ENCODE measurements around the gene CLCF1.

Gene CLCF1

DNA sequence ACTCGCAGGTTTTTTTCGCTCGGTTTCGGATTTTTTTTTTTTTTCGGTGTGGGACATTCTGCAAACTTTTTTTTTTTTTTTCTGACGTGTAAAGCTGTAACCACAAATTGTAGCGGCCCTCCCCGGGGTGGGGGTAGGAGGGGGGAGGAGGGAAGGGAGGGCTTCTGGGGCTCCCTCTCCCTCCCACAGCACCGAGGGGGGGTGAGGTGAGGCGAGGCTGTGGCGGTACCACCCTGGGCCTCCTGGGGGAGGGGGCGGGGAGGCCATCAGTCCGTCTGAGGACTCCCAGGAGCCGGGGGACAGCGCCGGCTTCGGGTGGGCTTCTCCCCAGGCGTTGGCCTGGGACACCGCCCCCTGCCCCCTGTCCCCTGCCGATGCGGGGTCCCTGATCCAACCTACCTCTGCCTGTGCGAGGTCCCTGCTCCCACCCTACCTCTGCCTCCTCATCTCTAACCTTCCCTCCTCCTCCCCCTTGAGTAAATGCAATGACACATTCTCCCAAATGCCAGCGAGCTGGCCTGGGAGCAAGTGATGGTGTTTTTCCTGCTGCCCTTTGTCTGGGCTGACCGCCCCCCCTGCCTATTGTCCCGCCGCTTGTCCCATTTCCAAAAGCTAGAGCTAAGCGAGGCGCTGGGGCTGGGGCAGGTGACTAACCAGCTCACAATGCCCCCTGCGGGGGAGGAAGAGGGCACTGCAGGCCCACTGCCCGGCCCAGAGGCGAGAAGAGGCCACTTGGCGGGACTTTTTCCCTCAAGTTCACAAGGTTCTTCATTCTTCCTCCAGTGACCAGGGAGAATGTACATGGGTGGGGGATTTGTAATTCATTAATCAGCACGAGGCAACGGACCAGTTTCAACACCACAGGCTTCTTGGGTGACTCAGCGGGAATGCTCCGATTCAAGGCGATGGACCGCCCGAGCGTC lies 511 bp upstream of the CLCF1 start:
- H3K36me3 ChIP-seq (ENCODE audit: control insufficient read depth, insufficient read depth, low read length), result no peaks in the 10 kb centered on the region
- H3K9me3 ChIP-seq (ENCODE audit: control insufficient read depth, low read length), result no peaks in the 10 kb centered on the region
- H3K27ac ChIP-seq (ENCODE audit: insufficient read depth, low read depth, low read length, poor library complexity, severe bottlenecking), result no peak overlapping the region
- H3K27me3 ChIP-seq (ENCODE audit: control insufficient read depth, insufficient read depth, low read length, poor library complexity, severe bottlenecking), result peaks cover 82% of the 10 kb centered on the region
- 1% methylated on average over 36 to 39 of the region's 40 CpGs for WGBS, 2 experiments
- peak overlapping the region; percentile 47 for H3K4me3 ChIP-seq (ENCODE audit: insufficient read depth, low read depth, low read length)
- H3K4me1 ChIP-seq (ENCODE audit: control insufficient read depth, insufficient read depth, low read length), result peaks cover 50% of the 10 kb centered on the region

DNA sequence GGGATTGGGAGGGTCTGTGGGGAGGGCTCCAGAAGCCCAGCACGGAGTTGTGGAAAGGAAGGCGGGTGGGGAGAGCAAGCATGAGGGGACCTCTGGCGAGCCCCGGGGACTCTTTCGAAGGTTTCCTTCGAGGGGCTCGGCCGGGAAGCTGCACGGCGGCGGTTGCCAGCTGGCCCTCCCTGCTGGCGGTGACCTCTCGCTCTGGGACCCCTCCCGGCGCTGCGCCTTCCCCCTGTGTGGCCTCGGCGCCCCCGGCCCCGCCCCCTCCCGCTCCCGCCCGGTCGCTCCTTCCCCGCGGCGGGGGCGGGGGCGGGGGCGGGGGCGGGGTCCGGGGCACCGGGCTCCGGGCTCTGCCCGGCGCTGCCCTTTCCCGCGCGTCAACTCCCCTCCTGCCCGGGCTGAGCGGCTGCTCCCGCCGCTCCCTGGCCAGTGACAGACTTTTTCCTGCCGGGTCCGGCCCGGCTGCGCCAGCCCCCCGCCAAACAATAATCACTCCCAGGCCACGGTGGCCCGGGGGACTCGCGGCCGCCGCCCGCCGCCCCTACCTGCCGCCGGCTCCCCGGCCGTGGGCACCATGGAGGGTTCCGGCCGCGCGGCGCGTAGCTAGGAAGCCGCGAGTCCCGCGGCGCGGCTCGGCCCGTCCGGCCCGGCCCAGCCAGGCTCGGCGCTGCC lies 941 bp downstream of the CLCF1 start:
- peaks cover 50% of the 10 kb centered on the region for H3K4me1 ChIP-seq (ENCODE audit: control insufficient read depth, insufficient read depth, low read length)
- 0% methylated on average over 78 of the region's 78 CpGs for WGBS, 2 experiments
- H3K27ac ChIP-seq (ENCODE audit: insufficient read depth, low read depth, low read length, poor library complexity, severe bottlenecking), result no peak overlapping the region
- peaks cover 78% of the 10 kb centered on the region for H3K27me3 ChIP-seq (ENCODE audit: control insufficient read depth, insufficient read depth, low read length, poor library complexity, severe bottlenecking)
- H3K4me3 ChIP-seq (ENCODE audit: insufficient read depth, low read depth, low read length), result peak overlapping the region; percentile 47
- no peaks in the 10 kb centered on the region for H3K9me3 ChIP-seq (ENCODE audit: control insufficient read depth, low read length)
- H3K36me3 ChIP-seq (ENCODE audit: control insufficient read depth, insufficient read depth, low read length), result no peaks in the 10 kb centered on the region

DNA sequence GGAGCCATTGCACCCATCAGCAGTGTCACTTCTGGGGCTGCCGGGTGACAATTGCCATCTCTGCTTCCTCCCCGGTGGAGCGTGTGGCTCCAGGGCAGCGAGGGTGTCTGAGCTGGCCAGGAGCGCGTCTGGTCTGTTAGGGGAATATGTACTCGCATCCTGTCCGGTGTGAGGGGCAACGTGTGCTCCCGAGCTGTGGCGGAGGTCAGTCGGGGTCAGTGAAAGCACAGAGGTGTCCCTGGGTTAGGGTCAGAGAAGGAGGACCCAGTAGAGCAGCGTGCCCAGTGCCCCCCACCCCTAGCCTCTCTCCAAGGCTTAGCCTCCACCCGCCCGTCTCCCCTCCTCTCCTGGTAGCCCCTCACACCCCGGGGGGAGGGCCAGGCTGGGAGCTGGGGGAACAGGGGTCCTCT lies 1.5 kb downstream of the CLCF1 start:
- Histone ChIP-seq H3K4me1 (ENCODE audit: control insufficient read depth, insufficient read depth, low read length) (peaks cover 49% of the 10 kb centered on the region), H3K27me3 (ENCODE audit: control insufficient read depth, insufficient read depth, low read length, poor library complexity, severe bottlenecking) (peaks cover 72% of the 10 kb centered on the region)
- 8 to 12% methylated on average over 16 of the region's 16 CpGs for WGBS, 2 experiments

DNA sequence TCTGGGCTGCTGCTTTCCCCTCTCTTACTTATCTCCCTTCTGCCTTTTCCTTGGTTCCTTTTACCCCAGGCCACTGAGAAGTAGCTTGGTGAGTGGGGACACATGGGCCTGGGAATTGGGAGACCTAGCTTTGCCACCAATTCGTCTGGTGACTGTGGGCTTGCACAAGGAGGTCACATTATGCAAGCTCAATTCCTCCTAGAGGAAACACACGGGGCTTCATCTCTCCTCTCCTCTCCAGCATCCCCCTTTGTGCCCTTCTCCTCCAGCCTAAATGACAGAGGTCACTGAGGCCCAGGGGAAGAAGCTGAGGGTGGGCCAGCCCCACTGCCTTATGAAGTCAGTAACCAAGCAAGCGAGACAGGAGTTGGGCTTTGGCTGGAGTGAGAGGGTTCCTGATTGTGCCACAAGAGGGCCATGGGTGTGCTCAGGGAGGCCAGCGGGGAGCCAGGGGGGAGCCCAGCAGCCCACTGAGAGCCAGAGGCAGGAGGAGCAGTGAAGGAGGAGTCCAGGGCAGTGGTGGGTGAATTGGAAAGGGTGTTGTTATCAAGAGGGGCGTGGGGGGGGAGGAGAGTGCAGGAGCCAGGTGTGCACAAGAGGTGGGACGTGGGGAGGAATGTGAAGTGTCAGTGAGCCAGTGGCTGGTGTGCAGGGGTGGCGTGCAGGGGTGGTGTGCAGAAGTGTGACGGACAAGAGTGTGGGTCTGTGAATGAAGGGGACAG lies 2.0 kb downstream of the CLCF1 start:
- 46 to 47% methylated on average over 8 of the region's 8 CpGs for WGBS, 2 experiments
- Histone ChIP-seq H3K4me3 (ENCODE audit: insufficient read depth, low read depth, low read length) (no peak overlapping the region), H3K9me3 (ENCODE audit: control insufficient read depth, low read length) (no peaks in the 10 kb centered on the region), H3K27me3 (ENCODE audit: control insufficient read depth, insufficient read depth, low read length, poor library complexity, severe bottlenecking) (peaks cover 67% of the 10 kb centered on the region), H3K36me3 (ENCODE audit: control insufficient read depth, insufficient read depth, low read length) (no peaks in the 10 kb centered on the region), H3K27ac (ENCODE audit: insufficient read depth, low read depth, low read length, poor library complexity, severe bottlenecking) (no peak overlapping the region), H3K4me1 (ENCODE audit: control insufficient read depth, insufficient read depth, low read length) (peaks cover 45% of the 10 kb centered on the region)

More for the DNA sequence above, 1.5 kb downstream of the CLCF1 start:
- H3K36me3 ChIP-seq (ENCODE audit: control insufficient read depth, insufficient read depth, low read length), result no peaks in the 10 kb centered on the region
- peak overlapping the region; percentile 12 for H3K4me3 ChIP-seq (ENCODE audit: insufficient read depth, low read depth, low read length)
- no peak overlapping the region for H3K27ac ChIP-seq (ENCODE audit: insufficient read depth, low read depth, low read length, poor library complexity, severe bottlenecking)
- H3K9me3 ChIP-seq (ENCODE audit: control insufficient read depth, low read length), result no peaks in the 10 kb centered on the region

DNA sequence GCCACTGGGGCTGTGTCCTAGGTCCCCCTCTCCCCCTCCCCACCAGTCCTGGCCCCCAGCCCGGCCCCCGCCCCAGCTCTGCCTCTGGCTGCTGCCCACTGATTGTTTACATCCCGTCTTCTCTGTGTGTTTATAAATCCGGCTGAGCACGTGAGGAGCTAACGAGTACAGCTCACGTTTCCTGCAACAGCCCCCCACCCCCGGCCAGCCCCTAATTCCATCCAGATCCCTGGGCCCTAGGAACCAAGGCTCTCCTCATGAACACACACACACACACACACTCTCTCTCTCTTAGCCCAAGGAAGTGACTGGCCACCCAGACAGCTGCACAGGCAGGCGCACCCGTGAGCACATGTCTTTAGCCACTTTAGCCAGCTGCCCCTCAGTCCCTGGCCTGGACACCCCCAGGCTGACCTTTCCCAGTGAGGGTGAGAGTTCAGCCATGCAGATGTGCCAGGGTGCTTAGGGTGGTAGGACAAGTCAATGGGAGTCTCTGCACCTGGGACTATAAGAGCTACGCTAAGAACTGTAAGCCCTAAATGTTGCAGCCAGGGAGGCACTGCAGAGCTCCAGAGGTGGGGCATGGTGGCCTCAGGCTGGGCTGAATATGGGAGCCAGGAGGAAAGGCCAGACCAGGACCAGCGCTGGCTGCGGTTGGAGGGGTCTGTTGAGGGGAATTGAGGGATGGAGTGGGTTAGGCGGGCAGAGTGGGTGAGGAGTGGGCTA lies 2.9 kb downstream of the CLCF1 start:
- Histone ChIP-seq H3K9me3 (ENCODE audit: control insufficient read depth, low read length) (no peaks in the 10 kb centered on the region), H3K4me1 (ENCODE audit: control insufficient read depth, insufficient read depth, low read length) (peaks cover 45% of the 10 kb centered on the region), H3K27ac (ENCODE audit: insufficient read depth, low read depth, low read length, poor library complexity, severe bottlenecking) (no peak overlapping the region), H3K27me3 (ENCODE audit: control insufficient read depth, insufficient read depth, low read length, poor library complexity, severe bottlenecking) (peaks cover 58% of the 10 kb centered on the region), H3K36me3 (ENCODE audit: control insufficient read depth, insufficient read depth, low read length) (no peaks in the 10 kb centered on the region), H3K4me3 (ENCODE audit: insufficient read depth, low read depth, low read length) (no peak overlapping the region)
- 50 to 55% methylated on average over 14 of the region's 14 CpGs for WGBS, 2 experiments

DNA sequence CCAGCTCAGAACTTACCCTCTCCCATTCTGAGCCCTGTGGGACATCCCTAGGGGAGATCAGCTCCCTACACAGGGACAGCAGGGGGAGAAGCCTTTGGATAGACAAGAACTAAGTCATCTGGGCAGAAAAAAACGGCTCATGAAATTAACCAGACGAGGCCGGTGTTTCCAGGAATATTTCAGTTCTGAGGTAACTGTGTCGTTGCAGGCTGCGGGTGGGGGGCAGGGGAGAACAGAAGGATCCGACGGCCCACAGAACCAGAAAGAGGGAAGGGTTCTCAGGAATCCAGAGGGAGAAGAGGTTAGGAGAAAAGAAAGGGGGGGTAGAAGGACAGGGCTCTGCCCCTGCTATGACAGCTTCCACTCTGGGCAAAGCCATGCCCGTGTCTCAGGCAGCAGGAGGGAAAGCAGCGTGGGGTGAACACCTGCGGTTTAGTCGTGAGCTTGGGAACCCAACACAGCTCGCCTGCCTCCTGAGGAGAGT lies 3.6 kb downstream of the CLCF1 start:
- Histone ChIP-seq H3K9me3 (ENCODE audit: control insufficient read depth, low read length) (no peaks in the 10 kb centered on the region), H3K4me1 (ENCODE audit: control insufficient read depth, insufficient read depth, low read length) (peaks cover 43% of the 10 kb centered on the region), H3K36me3 (ENCODE audit: control insufficient read depth, insufficient read depth, low read length) (no peaks in the 10 kb centered on the region), H3K27me3 (ENCODE audit: control insufficient read depth, insufficient read depth, low read length, poor library complexity, severe bottlenecking) (peaks cover 52% of the 10 kb centered on the region), H3K4me3 (ENCODE audit: insufficient read depth, low read depth, low read length) (no peak overlapping the region), H3K27ac (ENCODE audit: insufficient read depth, low read depth, low read length, poor library complexity, severe bottlenecking) (no peak overlapping the region)
- 62 to 68% methylated on average over 12 of the region's 12 CpGs for WGBS, 2 experiments

DNA sequence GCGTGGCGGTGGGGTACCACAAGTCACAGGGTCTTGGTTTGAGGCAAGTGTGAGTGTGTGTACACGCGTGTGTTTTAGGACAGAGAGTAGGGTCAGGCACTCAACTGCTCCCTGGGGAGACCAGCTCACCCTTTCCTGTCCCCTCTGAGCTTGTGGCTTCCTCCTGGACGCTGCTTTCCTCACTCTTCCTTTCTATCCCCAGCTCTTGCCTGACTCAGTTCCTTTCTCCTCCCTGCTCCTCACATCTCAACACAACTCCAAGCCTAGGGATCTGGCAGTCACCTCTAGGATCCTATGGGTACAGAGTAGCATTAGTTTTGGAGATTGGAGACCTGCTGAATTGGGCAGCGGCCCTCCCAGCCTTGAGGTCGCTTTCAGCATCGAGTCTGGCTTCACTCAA lies 4.1 kb downstream of the CLCF1 start:
- Histone ChIP-seq H3K27me3 (ENCODE audit: control insufficient read depth, insufficient read depth, low read length, poor library complexity, severe bottlenecking) (peaks cover 47% of the 10 kb centered on the region), H3K9me3 (ENCODE audit: control insufficient read depth, low read length) (no peaks in the 10 kb centered on the region), H3K4me3 (ENCODE audit: insufficient read depth, low read depth, low read length) (no peak overlapping the region), H3K36me3 (ENCODE audit: control insufficient read depth, insufficient read depth, low read length) (no peaks in the 10 kb centered on the region), H3K4me1 (ENCODE audit: control insufficient read depth, insufficient read depth, low read length) (peaks cover 37% of the 10 kb centered on the region), H3K27ac (ENCODE audit: insufficient read depth, low read depth, low read length, poor library complexity, severe bottlenecking) (no peak overlapping the region)
- WGBS, 2 experiments, result 93 to 96% methylated on average over 8 of the region's 8 CpGs

DNA sequence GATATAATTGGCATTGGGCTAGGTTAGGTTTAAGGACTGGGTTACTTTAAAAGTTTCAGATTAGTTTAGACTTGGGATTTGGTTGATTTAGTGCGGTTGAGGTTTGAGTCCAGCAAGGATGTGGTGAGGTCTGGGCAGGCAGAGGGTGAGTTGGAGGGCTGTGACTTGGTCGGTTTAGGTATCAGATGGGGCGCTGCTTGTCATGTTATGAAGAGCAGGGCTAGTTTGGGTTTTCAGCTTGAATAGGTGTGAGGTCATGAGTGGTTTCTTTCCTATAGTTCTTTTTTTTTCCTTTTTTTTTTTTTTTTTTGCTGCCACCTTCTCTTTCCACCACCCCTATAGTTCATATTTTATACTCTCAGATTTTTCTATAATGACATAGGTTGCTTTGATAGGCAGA lies 4.8 kb downstream of the CLCF1 start:
- no peak overlapping the region for H3K27ac ChIP-seq (ENCODE audit: insufficient read depth, low read depth, low read length, poor library complexity, severe bottlenecking)
- H3K36me3 ChIP-seq (ENCODE audit: control insufficient read depth, insufficient read depth, low read length), result no peaks in the 10 kb centered on the region
- H3K4me3 ChIP-seq (ENCODE audit: insufficient read depth, low read depth, low read length), result no peak overlapping the region
- H3K4me1 ChIP-seq (ENCODE audit: control insufficient read depth, insufficient read depth, low read length), result peaks cover 32% of the 10 kb centered on the region
- H3K27me3 ChIP-seq (ENCODE audit: control insufficient read depth, insufficient read depth, low read length, poor library complexity, severe bottlenecking), result peaks cover 40% of the 10 kb centered on the region
- no peaks in the 10 kb centered on the region for H3K9me3 ChIP-seq (ENCODE audit: control insufficient read depth, low read length)
- 88 to 97% methylated on average over 3 of the region's 3 CpGs for WGBS, 2 experiments

DNA sequence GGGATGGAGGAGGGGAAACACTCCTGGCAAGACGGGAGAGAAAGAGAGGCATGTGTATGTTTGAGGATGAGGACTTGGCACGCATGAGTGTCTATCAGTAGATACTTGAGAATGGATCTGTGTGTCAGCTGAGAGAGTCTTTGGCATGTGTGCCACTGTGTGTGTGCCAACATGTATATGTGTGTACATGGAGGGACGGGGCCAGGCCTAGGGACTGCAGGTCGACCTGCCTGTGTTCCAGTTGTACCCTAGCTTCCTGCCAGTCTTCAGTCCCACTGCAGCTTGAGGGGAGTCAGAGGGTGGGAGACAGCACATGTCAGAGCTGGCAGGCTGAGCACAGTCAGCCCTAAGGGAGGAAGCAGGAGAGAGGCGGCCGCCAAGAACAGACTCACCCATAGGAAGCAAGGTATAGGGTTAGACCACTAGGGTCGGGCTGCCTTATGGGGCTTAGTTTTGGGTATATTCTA lies 5.6 kb downstream of the CLCF1 start:
- 88% methylated on average over 7 of the region's 7 CpGs for WGBS, 2 experiments
- Histone ChIP-seq H3K27ac (ENCODE audit: insufficient read depth, low read depth, low read length, poor library complexity, severe bottlenecking) (no peak overlapping the region), H3K4me1 (ENCODE audit: control insufficient read depth, insufficient read depth, low read length) (peaks cover 32% of the 10 kb centered on the region), H3K4me3 (ENCODE audit: insufficient read depth, low read depth, low read length) (no peak overlapping the region), H3K9me3 (ENCODE audit: control insufficient read depth, low read length) (no peaks in the 10 kb centered on the region), H3K27me3 (ENCODE audit: control insufficient read depth, insufficient read depth, low read length, poor library complexity, severe bottlenecking) (peaks cover 33% of the 10 kb centered on the region), H3K36me3 (ENCODE audit: control insufficient read depth, insufficient read depth, low read length) (no peaks in the 10 kb centered on the region)
